GM19452 (cell line): Measurements from ENCODE around the gene ADGRG3.
"Not testable (repeated sequence)": the region's sequence is repeated elsewhere in the genome, so short reads cannot be mapped to it uniquely, and the experiment has no call there.

Experiments
- ATAC-seq: cut with Tn5 transposase; IDR thresholded peaks from one replicate; pipeline ENCODE4 v1.9.1; 2021; ENCODE audit not compliant: unreplicated experiment

Gene ADGRG3

DNA sequence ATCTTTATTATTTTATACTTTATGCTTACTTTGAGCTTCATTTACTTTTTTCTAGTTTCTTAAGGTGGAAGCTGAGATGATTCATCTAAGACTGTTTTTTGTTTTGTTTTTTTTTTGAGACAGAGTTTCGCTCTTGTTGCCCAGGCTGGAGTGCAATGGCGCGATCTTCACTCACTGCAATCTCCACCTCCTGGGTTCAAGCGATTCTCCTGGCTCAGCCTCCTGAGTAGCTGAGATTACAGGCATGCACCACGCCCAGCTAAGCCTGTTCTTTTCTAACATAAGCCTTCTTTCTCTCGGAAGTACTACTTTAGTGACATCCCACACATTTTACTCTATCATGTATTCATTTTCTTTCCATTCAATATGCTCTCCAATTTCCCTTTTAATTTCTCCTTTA is 44.5 kb downstream of the ADGRG3 start:
- ATAC-seq: not testable (repeated sequence)

DNA sequence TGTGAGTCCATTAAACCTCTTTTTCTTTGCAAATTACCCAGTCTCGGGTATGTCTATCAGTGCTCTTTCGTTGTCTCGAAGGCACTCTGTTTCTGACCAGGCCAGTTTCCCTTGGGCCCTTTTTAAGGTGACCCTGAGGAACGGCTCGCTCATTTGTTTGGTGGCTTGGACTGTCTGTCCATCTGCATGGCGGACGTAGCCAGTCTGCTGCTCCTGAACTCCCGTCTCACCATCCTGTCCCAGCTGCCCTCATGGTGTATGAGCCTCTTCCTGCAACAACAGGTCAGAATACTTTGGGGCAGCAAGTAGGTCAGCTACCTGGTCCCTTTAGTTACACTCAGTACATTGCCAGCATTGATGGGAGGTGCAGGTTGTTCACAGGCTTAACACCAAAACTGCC is 45.5 kb downstream of the ADGRG3 start:
- no peak for ATAC-seq

DNA sequence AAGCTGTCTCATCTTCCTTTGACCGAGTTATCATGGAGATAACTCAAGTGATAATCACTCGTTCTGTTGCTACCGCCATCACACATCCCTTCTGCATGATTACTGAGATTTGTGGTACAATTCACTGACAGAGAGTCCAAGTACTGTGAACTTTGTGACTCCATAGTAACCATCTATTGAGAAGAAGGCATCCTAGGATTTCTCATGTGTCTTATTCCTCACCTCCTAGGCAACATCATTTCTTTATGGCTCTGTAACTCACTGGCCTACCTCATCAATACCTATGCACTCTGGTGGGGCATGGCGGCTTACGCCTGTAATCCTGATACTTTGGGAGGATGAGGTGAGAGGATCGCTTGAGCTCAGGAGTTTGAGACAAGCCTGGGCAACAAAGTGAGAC is 45.9 kb downstream of the ADGRG3 start:
- no peak for ATAC-seq

DNA sequence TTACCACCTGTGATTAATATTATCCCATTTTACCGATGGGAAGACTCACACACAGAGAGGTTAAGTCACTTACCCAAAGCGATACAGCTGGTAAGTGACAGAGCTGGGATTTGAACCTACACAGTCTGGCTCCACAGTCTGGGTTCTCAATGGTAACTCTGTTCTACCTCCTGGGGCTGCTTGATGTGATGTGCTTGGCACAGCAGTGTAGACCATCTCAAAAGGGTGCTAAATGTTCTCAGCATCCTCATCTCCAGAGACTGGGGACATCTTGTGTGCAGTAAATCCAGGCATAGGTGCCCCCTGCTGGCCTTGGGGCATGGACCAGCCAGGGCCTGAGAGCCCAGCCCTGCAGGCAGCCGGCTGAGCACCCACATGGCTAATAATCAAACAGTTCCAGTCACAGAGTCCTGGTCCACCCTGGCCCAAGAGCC is 52.1 kb downstream of the ADGRG3 start:
- ATAC-seq: no peak

DNA sequence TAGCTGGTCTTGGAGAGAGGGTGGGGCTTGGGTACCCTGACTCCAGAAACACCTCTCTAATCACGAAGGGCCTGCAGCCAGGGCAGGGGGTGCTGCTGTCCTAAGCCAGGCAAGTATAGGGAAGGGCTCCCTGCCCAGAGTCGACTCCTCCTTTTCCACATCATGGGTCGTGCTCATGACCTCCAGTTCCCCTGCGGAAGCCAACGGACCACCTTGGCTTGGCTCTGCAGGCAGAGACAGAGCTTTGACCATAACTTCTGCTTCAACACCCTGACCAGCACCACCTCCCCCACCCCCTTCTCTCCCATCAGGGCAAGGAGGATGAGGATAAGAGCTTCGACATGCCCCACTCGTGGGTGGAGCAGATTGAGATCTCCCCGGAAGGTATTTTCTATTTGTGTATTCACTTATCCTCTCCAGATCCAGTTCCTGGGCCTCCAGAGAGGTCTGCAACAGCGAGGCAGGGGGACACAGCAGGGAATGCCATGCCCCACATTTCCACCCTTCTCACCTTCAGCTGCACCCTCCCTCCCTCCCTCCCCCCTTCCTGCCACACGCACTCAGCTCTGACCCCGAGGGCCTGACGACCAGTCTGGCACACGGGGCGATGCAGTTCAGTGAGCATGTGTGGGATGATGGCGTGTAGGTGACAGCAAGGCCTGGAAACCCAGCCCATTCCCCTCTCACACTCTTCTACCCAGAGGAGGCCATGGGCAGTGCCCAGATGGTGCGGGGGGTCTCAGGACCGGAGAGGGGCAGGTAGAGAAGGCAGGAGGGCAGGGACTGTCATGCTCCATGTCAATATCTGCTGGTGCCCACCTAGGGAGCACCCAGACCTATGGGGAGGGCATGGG is 53.5 kb downstream of the ADGRG3 start:
- ATAC-seq: no peak

DNA sequence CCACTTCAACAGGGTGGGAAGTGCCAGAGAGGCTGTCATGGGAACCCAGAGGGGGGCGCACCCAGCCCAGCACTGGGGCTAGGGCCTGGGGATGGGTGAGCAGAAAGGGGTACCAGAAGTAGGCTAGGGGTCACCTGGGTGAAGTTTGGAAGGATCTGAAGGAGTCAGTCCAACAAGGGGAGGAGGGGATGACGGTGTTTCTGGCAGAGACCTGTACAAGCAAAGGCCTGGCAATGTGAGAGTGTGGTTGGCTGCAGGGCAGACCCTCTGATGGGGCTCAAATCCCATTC is 54.0 kb downstream of the ADGRG3 start:
- no peak for ATAC-seq

DNA sequence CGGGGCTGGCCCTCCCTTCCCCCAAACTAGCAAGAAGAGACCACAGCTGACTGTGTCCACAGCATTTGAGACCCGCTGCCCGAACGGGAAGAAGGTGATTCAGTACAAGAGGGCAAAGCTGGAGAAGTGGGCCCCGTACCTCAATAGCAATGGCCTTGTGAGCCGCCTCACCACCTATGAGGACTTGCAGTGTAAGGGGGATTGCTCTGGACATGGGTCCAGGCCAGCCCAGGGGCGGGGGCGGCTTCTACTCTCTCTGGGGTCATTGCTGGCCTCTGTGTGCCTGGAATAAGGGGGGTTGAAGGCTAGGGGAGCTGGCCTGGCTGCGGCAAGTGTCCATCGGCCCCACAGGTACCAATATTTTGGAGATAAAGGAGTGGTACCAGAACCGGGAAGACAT is 54.5 kb downstream of the ADGRG3 start:
- ATAC-seq: no peak

DNA sequence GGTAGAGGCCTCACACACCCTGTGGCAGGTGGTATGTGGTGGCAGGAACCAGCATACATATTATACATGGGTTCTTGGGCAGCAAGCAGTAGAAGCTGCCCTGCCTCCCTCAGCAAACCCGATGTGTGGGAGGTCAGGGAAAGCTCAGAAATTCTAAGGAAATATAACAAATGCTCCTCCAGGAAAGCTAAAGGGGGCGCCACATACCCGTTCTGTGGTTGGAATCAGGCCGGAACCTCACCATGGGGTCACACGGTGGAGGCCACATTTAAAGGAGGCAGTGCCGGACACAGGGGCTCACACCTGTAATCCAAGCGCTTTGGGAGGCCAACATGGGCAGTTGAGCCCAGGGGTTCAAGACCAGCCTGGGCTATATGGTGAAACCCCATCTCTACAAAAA is 55.1 kb downstream of the ADGRG3 start:
- no peak for ATAC-seq

DNA sequence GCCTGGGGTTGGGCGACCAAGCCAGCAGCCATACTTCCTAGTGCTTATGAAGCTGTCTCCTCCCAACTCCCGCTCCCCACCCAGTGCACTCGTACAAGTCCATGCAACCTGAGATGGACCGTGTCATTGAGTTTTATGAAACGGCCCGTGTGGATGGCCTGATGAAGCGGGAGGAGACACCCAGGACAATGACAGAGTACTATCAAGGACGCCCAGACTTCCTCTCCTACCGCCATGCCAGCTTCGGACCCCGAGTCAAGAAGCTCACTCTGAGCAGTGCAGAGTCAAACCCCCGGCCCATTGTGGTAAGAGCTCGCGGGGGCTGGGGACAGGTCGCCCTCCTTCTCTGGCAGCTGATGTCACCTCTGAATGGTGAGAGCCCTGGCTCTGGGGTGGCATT is 56.4 kb downstream of the ADGRG3 start:
- ATAC-seq: no peak

DNA sequence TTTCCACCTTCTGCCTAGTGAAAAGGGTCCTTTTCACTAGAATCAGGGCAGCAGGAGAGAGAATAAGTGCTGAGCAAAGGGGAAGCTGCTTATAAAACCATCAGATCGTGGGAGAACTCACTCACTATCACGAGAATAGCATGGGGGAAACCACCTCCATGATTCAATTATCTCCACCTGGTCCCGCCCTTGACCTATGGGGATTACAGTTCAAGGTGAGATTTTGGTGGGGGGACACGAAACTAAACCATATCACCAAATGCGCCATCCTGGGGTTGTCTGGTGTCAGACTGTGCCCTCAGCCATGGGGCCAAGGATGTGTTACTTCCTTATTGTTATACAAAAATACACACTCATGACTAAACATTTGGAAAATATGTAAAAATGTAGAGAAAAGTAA is 57.0 kb downstream of the ADGRG3 start:
- no peak for ATAC-seq

DNA sequence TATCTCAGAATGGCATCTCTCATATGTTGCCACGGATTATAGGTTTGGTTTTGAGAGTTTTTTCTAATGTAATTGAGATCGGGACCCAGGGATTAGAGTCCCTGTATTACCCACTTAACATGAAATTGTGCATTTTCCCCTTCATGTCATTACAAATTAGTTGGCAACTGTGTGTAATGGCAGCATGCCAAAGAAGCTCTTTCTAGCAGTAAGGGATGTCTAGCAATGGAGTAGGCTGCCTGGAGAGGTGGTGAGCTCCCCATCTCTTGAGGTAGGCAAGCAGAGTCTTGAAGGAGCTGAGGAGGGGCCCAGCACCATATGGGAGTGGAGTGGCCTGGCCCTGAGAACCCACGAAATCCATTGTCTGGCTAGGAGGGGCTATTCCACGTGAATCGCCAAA is 57.4 kb downstream of the ADGRG3 start:
- no peak for ATAC-seq

DNA sequence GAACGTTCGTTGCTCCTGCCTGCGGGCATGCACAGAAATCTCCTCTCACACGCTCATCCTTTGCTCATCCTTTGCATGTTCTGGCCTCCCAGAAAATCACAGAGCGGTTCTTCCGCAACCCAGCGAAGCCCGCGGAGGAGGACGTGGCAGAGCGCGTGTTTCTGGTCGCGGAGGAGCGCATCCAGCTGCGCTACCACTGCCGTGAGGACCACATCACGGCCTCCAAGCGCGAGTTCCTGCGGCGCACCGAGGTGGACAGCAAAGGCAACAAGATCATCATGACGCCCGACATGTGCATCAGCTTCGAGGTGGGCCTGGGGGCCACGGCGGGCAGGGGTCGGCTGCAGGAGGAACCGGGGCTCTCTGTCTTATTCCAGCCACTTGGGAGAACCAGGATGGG is 57.9 kb downstream of the ADGRG3 start:
- no peak for ATAC-seq

DNA sequence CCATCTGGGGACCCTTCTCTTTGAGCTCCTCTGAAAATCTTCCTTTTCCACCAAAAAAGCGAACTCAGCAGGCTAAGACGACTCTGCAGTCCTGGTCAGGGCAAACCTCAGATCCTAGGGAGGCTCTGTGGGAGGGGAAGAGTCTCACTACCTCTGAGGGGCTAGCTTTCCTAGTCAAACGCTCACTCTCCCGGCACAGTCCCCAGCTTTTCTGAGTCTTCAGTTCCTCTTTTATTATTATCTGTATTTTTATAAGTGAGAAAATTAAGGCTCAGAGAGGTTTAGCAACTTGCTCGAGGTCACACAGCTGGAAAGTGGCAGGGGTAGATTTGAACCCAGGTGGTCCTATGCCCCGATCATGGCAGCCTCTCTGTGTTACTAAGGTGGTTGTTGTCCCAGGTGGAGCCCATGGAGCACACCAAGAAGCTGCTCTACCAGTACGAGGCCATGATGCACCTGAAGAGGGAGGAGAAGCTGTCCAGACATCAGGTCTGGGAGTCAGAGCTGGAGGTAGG is 58.4 kb downstream of the ADGRG3 start:
- no peak for ATAC-seq

DNA sequence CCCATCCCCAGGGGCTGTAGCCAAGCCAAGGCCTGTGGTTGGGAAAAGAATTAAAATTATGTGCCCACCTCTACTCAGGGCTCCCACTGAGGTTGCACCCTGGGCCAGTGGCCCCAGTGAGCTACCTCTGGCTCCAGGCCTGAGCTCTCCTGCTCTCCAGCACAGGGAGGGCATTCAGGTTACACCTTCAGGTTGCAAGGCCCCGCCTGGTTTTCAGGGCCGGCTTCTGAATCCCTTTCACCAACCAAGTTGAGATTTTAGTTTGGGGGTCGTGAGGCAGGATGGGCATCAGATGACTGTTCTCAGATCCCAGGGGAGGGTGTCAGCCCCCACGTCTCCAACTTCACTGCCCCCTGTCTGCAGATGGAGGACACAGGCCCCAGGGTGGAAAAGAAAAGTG is 59.5 kb downstream of the ADGRG3 start:
- no peak for ATAC-seq

DNA sequence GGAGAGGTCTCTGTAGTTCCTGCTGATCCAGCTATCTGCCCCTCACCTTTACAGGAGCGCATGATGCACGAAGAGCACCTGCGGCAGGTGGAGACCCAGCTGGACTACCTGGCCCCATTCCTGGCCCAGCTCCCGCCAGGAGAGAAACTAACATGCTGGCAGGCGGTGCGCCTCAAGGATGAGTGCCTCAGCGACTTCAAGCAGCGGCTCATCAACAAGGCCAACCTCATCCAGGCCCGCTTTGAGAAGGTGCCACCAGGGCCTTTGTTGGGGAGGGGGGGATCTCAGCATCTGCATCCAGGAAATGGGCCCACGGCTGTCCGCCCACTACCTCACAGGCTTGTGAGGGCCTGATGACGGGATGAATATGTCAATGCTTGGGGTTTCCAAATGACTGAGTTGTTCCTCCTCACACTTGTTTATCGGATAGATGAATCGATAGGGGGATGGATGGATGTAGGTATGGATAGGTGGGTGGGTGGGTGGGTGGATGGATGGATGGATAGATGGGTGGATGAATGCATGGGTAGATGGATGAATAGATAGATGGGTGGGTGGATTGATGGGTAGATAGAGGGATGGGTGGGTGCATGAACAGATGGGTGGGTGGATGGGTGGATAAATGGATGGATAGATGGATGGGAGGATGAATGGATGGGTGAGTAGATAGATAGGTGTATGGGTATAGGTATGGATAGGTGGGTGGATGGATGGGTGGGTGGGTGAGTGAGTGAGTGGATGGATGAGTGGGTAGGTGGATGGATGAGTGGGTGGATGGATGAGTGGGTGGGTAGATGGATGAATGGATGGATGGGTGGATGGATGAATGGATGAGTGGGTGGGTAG is 60.5 kb downstream of the ADGRG3 start:
- ATAC-seq: no peak

DNA sequence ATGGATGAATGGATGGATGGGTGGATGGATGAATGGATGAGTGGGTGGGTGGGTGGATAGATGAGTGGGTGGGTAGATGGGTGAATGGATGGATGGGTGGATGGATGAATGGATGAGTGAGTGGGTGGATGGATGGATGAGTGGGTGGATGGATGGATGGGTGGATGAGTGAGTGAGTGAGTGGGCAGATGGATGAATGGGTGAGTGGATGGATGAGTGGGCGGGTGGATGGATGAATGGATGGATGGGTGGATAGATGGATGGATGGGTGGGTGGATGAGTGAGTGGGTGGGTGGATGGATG is 61.0 kb downstream of the ADGRG3 start:
- no peak for ATAC-seq

DNA sequence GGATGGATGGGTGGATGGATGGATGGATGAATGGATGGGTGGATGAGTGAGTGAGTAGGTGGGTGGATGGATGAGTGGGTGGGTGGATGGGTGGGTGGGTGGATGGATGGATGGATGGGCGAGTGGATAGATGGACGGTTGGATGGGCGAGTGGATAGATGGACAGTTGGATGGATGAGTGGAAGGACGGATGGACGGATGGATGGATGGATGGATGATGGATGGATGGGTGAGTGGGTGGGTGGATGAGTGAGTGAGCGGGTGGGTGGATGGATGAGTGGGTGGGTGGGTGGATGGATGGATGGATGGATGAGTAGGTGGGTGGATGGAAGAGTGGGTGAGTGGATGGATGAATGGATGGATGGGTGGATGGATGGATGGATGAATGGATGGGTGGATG is 61.7 kb downstream of the ADGRG3 start:
- ATAC-seq: not testable (repeated sequence)

DNA sequence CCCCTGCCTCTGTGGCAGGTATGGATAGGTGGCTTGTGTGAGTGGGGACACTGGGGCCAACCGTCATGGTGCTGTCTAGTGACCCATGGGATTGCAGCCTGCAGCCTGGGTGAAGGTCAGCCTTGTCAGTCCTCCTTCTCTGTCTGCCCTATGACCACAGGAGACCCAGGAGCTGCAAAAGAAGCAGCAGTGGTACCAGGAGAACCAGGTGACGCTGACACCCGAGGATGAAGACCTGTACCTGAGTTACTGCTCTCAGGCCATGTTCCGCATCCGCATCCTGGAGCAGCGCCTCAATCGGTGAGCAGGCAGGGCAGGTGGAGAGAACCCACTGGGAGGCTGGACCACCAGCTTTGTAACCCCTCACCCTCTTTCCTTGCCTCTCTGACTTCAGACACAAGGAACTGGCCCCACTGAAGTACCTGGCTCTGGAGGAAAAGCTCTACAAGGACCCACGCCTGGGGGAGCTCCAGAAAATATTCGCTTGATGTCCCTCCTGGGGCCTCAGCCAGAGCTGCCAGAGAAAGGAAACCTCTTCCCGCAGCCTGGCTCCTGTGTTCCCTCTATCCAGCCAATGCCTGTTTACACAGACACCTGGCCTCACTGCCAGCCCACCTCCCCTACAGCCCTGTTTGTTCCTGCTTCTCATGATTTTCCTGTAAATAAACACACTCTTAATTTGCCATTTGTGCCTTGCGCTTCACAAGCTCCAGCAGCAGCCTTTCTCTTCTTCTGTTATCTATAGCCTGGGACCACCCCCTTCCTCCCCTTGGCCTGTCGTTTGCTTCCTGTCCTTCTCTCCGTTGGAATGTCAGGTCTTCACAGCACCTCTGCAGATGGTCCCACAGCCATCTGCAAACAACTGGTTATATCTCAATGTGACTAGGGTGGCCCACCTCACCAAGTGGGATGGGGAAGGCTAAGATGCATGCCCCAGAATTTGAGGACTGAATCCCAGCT is 62.9 kb downstream of the ADGRG3 start:
- ATAC-seq: no peak

DNA sequence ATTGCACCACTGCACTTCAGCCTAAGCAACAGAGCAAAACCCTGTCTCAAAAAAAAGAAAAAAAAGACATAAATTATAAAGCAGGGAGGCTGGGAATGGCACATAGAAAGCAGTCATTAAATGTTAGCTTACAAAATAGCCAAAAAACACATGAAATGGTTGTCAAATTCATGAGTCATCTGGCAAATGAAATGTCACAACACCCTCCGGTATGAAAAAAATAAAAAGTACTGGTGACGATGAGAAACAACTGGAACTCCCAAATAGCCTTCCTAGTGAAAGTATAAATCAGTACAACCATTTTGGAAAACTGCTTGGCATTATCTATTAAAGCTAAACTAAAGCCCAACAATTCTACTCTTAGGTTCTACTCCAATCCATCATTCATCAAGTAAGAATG is 63.9 kb downstream of the ADGRG3 start:
- ATAC-seq: no peak

DNA sequence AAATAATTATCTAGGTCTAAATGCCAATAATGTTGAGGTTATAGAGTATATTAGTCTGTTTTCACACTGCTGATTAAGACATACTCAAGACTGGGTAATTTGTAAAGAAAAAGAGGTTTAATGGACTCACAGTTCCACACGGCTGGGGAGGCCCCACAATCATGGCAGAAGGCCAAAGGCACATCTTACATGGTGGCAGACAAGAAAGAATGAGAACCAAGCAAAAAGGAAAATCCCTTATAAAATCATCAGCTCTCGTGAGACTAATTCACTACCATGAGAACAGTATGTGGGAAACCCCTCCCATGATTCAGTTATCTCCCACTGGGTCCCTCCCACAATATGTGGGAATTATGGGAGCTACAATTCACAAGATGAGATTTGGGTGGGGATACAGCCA is 64.6 kb downstream of the ADGRG3 start:
- ATAC-seq: no peak

DNA sequence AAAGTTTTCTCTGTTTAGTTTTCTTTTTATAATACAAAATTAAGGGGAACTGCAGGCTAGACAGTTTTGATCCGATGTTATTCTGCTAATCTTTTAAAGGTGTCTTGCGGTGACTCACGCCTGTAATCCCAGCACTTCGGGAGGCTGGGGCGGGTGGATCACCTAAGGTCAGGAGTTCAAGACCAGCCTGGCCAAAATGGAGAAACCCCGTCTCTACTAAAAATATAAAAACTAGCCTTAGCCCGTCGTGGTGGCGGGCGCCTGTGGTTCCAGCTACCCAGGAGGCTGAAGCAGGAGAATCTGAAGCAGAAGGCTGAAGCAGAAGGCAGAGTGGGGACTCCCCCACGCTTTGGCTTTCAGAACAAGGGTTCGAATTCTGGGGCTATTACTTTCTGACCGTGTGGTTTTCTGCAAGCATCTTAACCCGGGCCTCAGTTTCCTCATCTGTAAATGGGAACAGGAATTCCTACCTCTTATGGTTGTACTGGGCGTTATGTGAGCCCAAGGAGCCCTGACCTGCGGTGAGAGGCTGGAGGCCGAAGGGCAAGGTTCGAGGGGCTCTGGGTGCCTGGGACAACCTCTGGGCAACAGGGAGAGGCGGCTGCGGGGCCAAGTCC is 66.3 kb downstream of the ADGRG3 start:
- no peak for ATAC-seq
